Esophagus (tissue), 2 donors: ENCODE measurements around the gene FBXO33. TPM values are rescaled to one million over a fixed set of nuclear protein-coding genes. Genes with fewer than 3 reads are reported as not detected.

Experiments
- H3K27ac ChIP-seq, 2 donors: one replicate each; pipeline ENCODE4 v1.5.1; 2013; ENCODE audit warnings: low read depth in 2 of 2, mild to moderate bottlenecking in 2 of 2, inconsistent platforms in 1 of 2, low read length in 1 of 2, moderate library complexity in 1 of 2
- H3K27me3 ChIP-seq, 2 donors: one replicate each; pipeline ENCODE4 v1.6.1; 2013; ENCODE audit warnings: low read length in 2 of 2, control low read depth in 1 of 2, mild to moderate bottlenecking in 1 of 2; ENCODE audit not compliant: insufficient read depth in 2 of 2, control insufficient read depth in 1 of 2
- H3K36me3 ChIP-seq, 2 donors: one replicate each; pipeline ENCODE4 v1.6.1; 2013; ENCODE audit warnings: low read length in 1 of 2; ENCODE audit not compliant: control insufficient read depth in 2 of 2, insufficient read depth in 2 of 2
- H3K4me1 ChIP-seq, 2 donors: one replicate each; pipeline ENCODE4 v1.6.1; 2013; ENCODE audit warnings: low read length in 1 of 2; ENCODE audit not compliant: control insufficient read depth in 2 of 2, insufficient read depth in 2 of 2
- H3K4me3 ChIP-seq, 2 donors: one replicate each; pipeline ENCODE4 v1.5.1; 2013; ENCODE audit warnings: low read length in 2 of 2, mild to moderate bottlenecking in 2 of 2, low read depth in 1 of 2, moderate library complexity in 1 of 2
- H3K9me3 ChIP-seq, 2 donors: one replicate each; pipeline ENCODE4 v1.6.1; 2013; ENCODE audit warnings: mild to moderate bottlenecking in 2 of 2, low read depth in 1 of 2, low read length in 1 of 2, moderate library complexity in 1 of 2; ENCODE audit not compliant: control insufficient read depth in 2 of 2, insufficient read depth in 1 of 2
- WGBS, 2 donors: extraction: QIAGEN DNeasy Blood & Tissue Kit; methylation state at CpG; one replicate each; pipeline ENCODE4 v1.1.7; 2013; 5-methylcytosine and 5-hydroxymethylcytosine counted together
- polyA plus RNA-seq, 2 donors: library from polyadenylated mRNA; stranded (reverse); fragments of 200-250 nt; gene quantifications; one replicate each; pipeline ENCODE4 v1.2.3, GENCODE V29; 2013
- donor health status: healthy with polysubstance abuse.
- donor health status: Bipolar disorder and iron deficiency.

FBXO33 gene
- polyA plus RNA-seq, 2 donors, result 2.6 to 3.6 TPM

- H3K27ac ChIP-seq, result peak overlapping the region; percentile 99
- no peaks in the 10 kb centered on the region for H3K4me1 ChIP-seq
- no peaks in the 10 kb centered on the region for H3K9me3 ChIP-seq
- H3K4me3 ChIP-seq, result peak overlapping the region; percentile 51 to 77
- no peaks in the 10 kb centered on the region for H3K36me3 ChIP-seq
- WGBS, 2 donors, result 0 to 1% methylated on average over 35 to 38 of the region's 38 CpGs
- H3K27me3 ChIP-seq, result no peaks in the 10 kb centered on the region
Measured at GRCh38 chr14:39432619-39433451, 602 bp upstream of the FBXO33 start.

GRCh38 chr14:39431416-39432178, 636 bp downstream of the FBXO33 start:
- 0 to 1% methylated on average over 61 to 81 of the region's 81 CpGs for WGBS, 2 donors
- Histone ChIP-seq H3K36me3 (no peaks in the 10 kb centered on the region), H3K4me1 (no peaks in the 10 kb centered on the region), H3K9me3 (no peaks in the 10 kb centered on the region), H3K27ac (peak overlapping the region; percentile 100), H3K4me3 (peak overlapping the region; percentile 94 to 96), H3K27me3 (no peaks in the 10 kb centered on the region)

GRCh38 chr14:39430762-39431415, 1.3 kb downstream of the FBXO33 start:
- peak overlapping the region; percentile 94 to 96 for H3K4me3 ChIP-seq
- peak overlapping the region; percentile 100 for H3K27ac ChIP-seq
- no peaks in the 10 kb centered on the region for H3K4me1 ChIP-seq
- no peaks in the 10 kb centered on the region for H3K36me3 ChIP-seq
- no peaks in the 10 kb centered on the region for H3K27me3 ChIP-seq
- 8 to 11% methylated on average over 19 of the region's 19 CpGs for WGBS, 2 donors
- no peaks in the 10 kb centered on the region for H3K9me3 ChIP-seq

- Histone ChIP-seq H3K9me3 (no peaks in the 10 kb centered on the region), H3K4me1 (no peaks in the 10 kb centered on the region), H3K27me3 (no peaks in the 10 kb centered on the region), H3K27ac (no peak overlapping the region), H3K36me3 (no peaks in the 10 kb centered on the region), H3K4me3 (no peak overlapping the region)
- 91 to 93% methylated on average over 8 of the region's 8 CpGs for WGBS, 2 donors
Measured at GRCh38 chr14:39428118-39428517, 4.1 kb downstream of the FBXO33 start.

- H3K27me3 ChIP-seq, result no peaks in the 10 kb centered on the region
- H3K27ac ChIP-seq, result no peak overlapping the region
- H3K36me3 ChIP-seq, result no peaks in the 10 kb centered on the region
- no peaks in the 10 kb centered on the region for H3K4me1 ChIP-seq
- no peaks in the 10 kb centered on the region for H3K9me3 ChIP-seq
- H3K4me3 ChIP-seq, result no peak overlapping the region
- 39 to 50% methylated on average over 7 of the region's 7 CpGs for WGBS, 2 donors
Measured at GRCh38 chr14:39426605-39427004, 5.6 kb downstream of the FBXO33 start.

GRCh38 chr14:39425947-39426346, 6.3 kb downstream of the FBXO33 start:
- Histone ChIP-seq H3K4me3 (no peak overlapping the region), H3K27me3 (no peaks in the 10 kb centered on the region), H3K9me3 (no peaks in the 10 kb centered on the region), H3K27ac (no peak overlapping the region), H3K4me1 (no peaks in the 10 kb centered on the region), H3K36me3 (no peaks in the 10 kb centered on the region)
- 90 to 92% methylated on average over 3 of the region's 3 CpGs for WGBS, 2 donors

- no peaks in the 10 kb centered on the region for H3K9me3 ChIP-seq
- 84 to 88% methylated on average over 3 of the region's 3 CpGs for WGBS, 2 donors
- H3K4me3 ChIP-seq, result no peak overlapping the region
- H3K27me3 ChIP-seq, result no peaks in the 10 kb centered on the region
- no peak overlapping the region for H3K27ac ChIP-seq
- no peaks in the 10 kb centered on the region for H3K36me3 ChIP-seq
- no peaks in the 10 kb centered on the region for H3K4me1 ChIP-seq
Measured at GRCh38 chr14:39423793-39424192, 8.4 kb downstream of the FBXO33 start.

GRCh38 chr14:39422243-39422642, 10.0 kb downstream of the FBXO33 start:
- Histone ChIP-seq H3K9me3 (peaks cover 0 to under 1% of the 10 kb centered on the region in 2 donors), H3K27ac (no peak overlapping the region), H3K27me3 (no peaks in the 10 kb centered on the region), H3K4me1 (no peaks in the 10 kb centered on the region), H3K36me3 (no peaks in the 10 kb centered on the region), H3K4me3 (no peak overlapping the region)

- H3K27me3 ChIP-seq, result no peaks in the 10 kb centered on the region
- 94 to 96% methylated on average over 1 of the region's 1 CpG for WGBS, 2 donors
- no peak overlapping the region for H3K27ac ChIP-seq
- H3K9me3 ChIP-seq, result peaks cover 0 to 5% of the 10 kb centered on the region in 2 donors
- H3K4me1 ChIP-seq, result no peaks in the 10 kb centered on the region
- H3K4me3 ChIP-seq, result no peak overlapping the region
- H3K36me3 ChIP-seq, result no peaks in the 10 kb centered on the region
Measured at GRCh38 chr14:39419272-39419671, 13.0 kb downstream of the FBXO33 start.
